A549 (cell line): ENCODE results near the gene ARPC2.

ENCODE experiments used
- CEBPB ChIP-seq, 2 experiments: fragments of >200 bp in 1 of 2; sonication (Bioruptor Twin) in 1 of 2; formaldehyde crosslinking in 1 of 2; IDR thresholded peaks; 2 replicates each; pipeline ENCODE4 v1.6.1; 2012 to 2016
- GATA3 ChIP-seq: IDR thresholded peaks from 2 replicates; pipeline ENCODE4 v1.6.1; 2012; ENCODE audit warnings: borderline replicate concordance
- JUNB ChIP-seq: fragments of >200 bp; sonication (Bioruptor Twin); formaldehyde crosslinking; IDR thresholded peaks from 2 replicates; pipeline ENCODE4 v1.6.1; 2016
- MAX ChIP-seq: IDR thresholded peaks from 2 replicates; pipeline ENCODE4 v1.6.1; 2012
- TF ChIP-seq, protein P1 (sequence below): fragments of >200 bp; sonication (Bioruptor Twin); formaldehyde crosslinking; IDR thresholded peaks from 3 replicates; pipeline ENCODE4 v1.5.1; 2016
- TF ChIP-seq, protein P2 (sequence below): IDR thresholded peaks from 2 replicates; pipeline ENCODE4 v1.6.1; 2012

DNA sequence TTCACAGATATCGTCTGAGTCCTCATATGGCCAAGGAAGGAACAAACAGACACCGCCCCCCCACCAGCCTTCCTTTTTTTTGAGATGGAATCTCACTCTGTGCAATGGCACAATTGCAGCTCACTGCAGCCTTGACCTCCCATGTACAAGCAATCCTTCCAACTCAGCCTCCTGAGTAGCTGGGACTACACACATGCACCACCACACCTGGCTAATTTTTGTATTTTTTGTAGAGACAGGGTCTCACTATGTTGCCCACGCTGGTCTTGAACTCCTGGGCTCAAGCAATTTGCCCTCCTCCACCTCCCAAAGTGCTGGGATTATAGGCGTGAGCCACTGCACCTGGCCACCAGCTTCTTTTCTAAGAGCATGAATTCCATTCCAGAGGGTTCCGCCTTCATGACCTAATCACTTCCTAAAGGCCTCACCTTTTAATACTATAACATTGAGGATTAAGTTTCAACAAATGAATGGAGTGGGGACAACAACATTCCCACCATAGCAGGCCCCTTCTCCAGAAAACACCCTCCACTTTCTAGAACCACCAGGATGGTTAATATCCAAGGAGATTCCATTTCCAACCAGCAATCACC lies 77.5 kb downstream of the ARPC2 start:
- no peak for TF ChIP-seq JUNB
- TF ChIP-seq, protein P1, sequence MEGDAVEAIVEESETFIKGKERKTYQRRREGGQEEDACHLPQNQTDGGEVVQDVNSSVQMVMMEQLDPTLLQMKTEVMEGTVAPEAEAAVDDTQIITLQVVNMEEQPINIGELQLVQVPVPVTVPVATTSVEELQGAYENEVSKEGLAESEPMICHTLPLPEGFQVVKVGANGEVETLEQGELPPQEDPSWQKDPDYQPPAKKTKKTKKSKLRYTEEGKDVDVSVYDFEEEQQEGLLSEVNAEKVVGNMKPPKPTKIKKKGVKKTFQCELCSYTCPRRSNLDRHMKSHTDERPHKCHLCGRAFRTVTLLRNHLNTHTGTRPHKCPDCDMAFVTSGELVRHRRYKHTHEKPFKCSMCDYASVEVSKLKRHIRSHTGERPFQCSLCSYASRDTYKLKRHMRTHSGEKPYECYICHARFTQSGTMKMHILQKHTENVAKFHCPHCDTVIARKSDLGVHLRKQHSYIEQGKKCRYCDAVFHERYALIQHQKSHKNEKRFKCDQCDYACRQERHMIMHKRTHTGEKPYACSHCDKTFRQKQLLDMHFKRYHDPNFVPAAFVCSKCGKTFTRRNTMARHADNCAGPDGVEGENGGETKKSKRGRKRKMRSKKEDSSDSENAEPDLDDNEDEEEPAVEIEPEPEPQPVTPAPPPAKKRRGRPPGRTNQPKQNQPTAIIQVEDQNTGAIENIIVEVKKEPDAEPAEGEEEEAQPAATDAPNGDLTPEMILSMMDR, result no peak
- TF ChIP-seq, protein P2, sequence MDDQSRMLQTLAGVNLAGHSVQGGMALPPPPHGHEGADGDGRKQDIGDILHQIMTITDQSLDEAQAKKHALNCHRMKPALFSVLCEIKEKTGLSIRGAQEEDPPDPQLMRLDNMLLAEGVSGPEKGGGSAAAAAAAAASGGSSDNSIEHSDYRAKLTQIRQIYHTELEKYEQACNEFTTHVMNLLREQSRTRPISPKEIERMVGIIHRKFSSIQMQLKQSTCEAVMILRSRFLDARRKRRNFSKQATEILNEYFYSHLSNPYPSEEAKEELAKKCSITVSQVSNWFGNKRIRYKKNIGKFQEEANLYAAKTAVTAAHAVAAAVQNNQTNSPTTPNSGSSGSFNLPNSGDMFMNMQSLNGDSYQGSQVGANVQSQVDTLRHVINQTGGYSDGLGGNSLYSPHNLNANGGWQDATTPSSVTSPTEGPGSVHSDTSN, result no peak
- no peak for TF ChIP-seq MAX
- TF ChIP-seq CEBPB (IDR thresholded peaks at IDR 0.05), result no peak
- no peak for TF ChIP-seq GATA3
